GM21381 (cell line): Measurements from ENCODE around the gene FBXL4.

Source experiments
- ATAC-seq: cut with Tn5 transposase; IDR thresholded peaks from one replicate; pipeline ENCODE4 v1.9.1; 2021; ENCODE audit warnings: mild to moderate bottlenecking, moderate library complexity; ENCODE audit not compliant: unreplicated experiment

Gene FBXL4

DNA sequence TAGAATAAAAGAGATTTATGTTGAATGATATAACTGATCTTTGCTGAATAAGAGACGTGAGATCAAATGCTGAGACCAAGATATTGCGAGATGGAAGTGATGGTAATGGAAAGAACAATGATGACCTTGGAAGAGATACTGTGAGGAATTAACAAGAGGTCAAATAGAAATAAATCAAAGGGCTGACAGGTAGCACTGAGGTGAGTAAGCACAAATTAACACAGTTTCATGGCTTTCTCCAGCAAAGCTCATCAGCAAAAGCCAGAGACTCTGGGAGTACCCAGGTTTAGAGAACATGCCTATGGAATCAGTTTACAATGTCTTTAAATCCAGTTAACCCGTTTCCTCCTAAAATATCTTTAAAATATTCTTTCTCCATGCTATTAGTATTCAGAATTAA lies 60.1 kb downstream of the FBXL4 start:
- no peak for ATAC-seq

DNA sequence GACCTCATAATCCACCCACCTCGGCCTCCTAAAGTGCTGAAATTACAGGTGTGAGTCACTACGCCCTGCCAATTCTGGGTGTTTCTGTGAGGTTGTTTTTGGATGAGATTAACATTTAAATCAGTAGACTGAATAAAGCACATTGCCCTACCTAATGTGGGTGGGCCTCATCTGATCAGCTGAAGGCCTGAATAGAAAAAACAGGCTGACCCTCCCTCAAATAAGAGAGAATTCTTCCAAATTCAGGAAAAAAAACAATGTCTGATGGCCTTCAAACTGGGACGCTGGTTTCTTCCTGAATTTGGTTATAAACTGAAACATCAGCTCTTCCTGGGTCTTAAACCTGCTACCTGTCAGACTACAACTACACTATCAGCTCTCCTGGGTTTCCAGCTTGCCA lies 62.4 kb downstream of the FBXL4 start:
- no peak for ATAC-seq

DNA sequence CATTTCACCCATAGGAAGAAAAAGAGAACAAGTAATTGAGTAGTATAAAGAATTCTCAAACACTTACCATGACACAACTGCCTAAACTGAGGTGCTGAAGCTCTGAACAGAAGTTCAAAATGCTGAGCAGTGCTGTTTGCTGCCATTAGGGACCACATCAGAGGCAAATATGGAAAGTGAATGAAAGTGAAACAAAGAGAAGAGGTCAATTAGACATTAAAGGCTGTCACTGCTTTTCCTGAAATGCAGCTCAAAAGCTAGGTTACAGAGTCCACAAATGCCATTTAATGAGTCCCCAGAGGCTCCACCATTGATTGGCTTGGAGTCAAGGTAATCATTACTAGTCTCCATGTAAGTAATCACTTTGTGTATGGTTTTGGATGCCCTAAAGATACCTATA lies 67.3 kb downstream of the FBXL4 start:
- peak; percentile 88 for ATAC-seq

DNA sequence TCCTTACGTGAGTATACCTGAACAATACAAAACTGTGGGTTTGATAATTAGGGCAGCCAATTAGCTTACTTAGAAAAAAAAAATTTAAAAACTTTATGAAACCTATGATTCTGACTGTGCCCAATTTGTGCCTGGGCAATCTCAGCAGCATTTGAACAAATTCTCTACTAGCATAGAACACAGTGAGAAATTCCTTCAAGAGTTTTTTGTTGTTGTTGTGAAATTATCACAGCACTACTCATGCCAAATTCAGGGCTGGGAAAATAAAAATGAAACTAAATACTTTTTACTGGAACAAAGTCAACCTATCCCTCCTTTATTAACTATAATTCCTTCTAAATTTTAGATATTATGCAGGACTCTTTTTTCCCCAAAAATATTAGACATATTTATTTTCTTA lies 70.5 kb downstream of the FBXL4 start:
- no peak for ATAC-seq

DNA sequence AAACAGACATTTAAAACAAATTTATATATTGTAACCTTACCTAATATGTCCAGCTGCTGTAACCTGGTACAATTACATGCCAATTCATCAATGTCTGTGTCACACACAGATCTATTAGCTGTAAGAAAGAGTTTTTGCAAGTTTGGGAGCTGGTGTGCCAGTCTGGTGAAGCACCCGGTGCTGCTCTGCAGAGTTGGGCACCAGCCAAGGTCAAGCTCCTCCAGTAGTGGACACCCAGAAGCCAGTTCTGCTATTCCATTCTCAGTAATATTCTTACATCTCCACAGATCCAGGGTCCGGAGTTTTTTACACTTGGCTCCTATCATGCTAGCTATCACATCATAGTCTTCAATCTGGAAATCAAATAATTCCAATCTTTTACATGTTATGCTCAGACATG lies 72.4 kb downstream of the FBXL4 start:
- no peak for ATAC-seq

DNA sequence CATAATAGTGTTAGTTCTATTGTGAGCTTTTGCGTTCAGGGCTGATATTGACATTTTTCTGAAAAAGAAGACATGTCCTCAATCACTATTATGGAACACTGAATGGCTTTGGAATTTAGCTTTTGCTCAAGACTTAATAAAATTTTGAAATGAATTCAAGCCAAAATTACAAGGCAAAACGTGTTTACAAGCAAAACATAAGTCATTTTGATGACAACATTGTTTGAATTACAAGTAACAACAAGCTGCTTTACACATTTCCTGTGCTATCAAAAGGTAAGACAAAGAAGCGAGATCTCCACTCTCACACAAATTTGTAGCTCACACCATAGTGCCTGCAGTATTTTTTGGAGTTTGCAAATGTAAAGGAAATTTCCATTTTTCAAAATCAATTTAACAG lies 75.9 kb downstream of the FBXL4 start:
- no peak for ATAC-seq

DNA sequence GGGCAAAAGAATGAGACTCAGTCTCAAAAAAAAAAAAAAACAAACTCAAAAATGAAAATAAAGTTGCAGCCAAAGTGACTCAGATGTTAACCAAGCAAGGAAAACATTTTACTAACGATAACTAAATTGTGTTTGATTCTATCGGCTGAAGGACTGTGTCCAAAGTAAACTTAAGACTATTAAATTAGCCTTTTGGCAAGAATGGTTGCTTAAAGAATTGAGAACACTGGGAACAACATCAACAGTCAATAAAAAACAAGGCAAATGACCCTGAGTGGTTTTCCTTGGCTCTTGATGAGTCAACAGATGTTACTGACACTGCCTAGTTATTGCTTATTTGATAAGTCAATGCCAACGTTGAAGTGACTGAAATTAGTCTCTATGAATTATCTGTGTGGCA lies 76.7 kb downstream of the FBXL4 start:
- ATAC-seq = no peak

DNA sequence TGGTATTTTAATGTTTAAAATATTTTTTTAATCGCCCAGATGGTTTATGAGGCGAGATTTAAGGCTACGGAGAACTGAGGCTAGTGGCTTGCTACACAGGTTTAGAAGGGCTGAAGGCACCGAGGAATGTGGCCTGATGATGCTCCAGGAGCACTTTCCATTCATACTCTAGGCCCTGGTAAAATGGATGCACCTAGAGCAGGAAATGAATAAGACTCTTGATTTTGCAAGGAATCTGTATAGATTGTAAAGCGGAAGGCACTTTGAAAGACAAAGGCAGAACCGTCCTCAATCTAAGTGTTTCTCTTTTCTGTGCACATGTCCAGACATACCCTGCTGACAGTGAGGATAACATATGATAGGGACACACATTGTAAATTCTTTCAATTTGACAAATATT lies 83.2 kb downstream of the FBXL4 start:
- ATAC-seq = no peak

DNA sequence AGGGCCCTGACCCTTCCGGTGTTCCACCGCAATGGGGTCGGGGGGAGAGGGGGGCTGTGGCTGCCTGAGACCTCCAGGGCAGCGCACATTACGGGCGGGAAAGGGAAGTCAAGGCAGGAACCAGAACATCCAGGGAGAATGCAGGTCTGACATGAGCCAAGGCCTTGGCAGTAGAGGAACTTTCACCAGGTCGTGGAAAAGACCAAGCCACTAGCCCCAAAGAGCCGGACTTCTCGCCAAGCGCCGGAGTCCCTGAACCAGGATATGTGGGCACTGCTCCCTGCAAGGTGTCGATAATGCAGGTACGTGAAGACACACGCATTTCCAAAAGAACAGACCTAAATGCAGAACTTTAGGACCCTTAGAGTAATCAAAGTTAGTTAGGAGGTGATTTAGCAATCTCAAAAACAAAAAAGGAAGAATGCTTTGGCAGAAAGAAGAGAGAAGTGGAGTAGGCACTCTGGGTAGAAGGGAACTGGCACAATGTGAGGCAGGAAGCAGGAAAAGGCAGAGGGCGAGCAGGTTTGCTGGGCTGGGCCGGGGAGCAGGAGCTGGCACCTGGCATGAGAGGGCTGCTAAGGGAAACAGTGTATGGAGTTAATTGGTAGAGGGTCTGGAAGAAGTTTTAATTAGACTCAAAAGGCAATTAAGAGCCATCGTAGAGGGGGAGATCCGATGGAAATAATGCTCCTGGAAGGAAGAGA lies 99.1 kb downstream of the FBXL4 start:
- no peak for ATAC-seq

DNA sequence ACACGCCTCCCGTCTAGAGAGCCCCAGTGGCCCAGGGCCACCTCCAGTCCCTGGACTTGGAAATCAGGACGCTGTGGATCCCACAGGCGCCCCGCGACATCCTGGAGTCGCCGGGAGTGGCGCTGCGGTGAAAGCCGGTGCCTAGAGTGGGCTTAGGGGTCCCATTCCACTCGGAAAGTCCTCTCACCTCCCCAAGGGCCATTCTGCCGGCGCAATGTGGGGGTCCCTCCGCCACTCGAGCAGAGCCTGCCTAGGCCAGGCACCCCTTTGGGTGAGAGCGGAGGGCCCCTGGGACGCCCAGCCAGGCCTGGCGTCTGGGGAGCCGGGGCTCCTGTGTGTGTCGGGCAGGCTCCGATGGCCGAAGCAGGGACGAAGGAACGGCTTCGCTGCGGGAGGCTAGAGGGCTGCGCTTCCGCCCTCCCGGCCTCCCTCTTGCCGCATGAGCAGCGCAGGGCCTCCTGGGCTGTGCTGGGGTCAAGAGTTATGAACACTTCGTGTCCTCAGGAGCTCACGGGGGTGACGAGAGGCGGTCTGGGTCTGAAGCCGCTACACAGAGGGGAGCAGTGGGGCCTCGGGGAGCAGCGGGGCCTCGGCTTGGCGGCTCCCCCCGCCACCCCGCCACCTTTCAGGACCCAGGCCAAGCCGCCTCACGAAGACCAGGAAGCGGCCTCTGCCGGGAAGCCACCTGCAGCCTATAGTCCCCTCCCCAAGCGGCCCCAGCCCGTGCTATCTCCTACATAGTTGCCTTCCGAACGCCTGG lies 99.8 kb downstream of the FBXL4 start:
- peak; percentile 48 for ATAC-seq

DNA sequence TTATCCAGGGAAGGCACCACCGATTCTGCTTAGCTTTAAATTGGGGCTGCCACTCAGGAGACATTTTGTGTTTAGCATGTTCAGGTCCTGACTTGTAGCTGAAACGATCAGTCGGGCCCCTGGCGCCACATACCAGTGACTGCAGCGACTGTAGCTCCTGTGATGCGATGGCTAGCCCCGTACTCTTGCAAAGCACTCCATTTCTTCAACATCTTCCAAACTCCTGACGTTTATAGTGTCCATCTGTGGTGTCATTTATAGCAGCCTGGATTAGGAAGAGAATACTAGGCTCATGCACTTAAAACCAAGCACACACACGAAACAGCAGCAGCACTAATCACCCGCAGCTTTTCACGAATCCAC lies 100.3 kb downstream of the FBXL4 start:
- ATAC-seq = no peak

DNA sequence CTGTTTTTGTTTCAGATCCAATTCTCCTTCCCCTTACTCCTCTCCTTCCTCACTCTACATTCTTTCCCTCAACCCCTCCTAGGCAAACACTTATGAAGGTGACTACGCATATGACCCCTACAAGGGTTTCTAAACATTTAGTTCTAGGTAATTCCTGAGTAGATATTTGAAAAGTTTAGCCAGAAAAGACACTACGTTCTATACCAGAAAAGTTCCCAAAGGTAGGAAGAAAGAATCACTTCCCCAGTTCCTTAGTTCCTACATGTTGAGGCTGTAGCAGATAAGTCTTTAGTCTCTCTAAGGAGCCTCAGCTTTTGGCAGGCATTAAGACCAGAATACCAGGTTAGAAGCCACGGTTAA lies 101.7 kb downstream of the FBXL4 start:
- no peak for ATAC-seq

DNA sequence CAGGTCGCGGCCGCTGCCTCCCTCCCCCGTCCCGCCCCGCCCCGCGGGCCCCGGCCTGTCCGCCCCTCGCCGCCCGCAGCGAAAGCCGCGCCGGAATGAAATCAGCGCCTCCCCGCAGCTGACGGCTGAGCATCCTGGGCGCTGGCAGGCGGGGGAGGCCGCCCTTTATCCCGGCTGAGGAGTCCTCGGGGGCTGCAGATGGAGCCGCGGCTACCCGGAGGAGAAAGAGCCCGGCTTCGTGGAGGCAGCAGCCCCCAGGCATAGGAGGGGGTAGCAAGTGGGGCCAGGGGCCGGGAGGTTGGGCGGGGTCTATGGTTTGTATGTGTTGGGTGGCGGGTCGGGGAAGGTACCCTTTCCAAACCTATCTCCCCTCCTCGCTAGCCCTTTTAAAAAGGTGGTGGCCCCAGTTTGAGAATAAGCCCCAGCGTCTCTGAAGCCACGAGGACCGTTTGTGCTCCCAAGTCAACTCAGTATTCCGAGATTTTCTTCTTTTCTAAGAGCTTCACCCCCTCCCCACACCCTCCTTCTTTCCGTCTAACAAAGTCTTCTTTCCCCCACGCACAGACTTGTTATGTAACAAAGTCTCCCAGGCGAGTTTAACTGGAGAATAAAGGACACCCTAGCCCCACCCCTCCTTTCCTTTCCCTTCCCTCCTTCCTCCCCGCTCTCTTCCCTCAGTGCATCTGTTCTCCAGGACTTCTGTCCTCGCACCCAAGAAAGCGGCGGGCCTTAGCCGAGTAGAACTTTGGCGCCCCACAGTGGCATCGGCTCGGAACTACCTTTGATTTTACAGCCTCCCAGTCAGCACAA lies 102.3 kb downstream of the FBXL4 start:
- peak; percentile 61 for ATAC-seq

DNA sequence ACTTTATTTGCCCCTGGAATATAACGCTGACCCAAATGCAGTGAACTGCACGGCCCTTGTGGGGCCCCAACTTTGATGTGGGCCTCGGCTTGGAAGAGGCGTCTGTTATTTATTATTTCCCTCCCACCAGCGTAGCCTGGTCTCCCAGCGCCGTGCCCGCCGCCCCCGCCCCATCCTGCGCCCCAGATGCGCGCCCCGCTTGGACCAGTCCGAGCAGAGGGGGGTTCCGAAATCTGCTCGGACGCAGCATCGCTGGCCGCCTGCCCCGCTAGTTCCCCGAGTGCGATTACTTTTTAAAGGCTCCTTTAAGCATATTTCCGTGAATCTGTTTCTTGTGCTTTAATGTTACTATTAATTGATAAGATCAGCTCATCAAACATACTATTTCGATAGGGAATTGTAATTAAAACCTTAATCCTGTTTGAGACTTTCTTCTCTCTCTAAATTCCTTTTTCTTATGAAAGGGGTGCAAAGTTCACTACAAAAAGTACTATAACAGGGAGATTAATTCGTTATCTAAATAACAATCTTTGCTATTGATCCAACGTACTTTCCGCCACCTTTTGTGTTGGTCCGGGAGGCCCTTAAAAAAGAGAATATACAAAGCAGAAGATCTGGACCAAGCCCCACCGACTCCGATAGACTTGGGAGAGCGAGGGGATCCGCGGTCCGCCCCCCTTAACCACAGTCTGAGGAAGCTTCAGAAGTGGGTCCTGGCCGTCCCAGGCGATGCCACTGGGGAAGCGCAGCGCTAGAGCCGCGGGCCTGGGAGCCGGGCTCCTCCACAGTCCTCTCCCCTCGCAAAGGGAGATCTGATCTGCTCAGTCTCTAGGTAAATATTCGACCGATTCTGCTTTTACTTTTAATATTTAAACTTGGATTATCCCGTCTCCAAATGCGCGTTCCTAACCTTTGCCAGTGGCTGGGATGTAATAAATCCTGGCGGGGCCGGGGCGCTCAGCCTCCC lies 103.2 kb downstream of the FBXL4 start:
- ATAC-seq = no peak

DNA sequence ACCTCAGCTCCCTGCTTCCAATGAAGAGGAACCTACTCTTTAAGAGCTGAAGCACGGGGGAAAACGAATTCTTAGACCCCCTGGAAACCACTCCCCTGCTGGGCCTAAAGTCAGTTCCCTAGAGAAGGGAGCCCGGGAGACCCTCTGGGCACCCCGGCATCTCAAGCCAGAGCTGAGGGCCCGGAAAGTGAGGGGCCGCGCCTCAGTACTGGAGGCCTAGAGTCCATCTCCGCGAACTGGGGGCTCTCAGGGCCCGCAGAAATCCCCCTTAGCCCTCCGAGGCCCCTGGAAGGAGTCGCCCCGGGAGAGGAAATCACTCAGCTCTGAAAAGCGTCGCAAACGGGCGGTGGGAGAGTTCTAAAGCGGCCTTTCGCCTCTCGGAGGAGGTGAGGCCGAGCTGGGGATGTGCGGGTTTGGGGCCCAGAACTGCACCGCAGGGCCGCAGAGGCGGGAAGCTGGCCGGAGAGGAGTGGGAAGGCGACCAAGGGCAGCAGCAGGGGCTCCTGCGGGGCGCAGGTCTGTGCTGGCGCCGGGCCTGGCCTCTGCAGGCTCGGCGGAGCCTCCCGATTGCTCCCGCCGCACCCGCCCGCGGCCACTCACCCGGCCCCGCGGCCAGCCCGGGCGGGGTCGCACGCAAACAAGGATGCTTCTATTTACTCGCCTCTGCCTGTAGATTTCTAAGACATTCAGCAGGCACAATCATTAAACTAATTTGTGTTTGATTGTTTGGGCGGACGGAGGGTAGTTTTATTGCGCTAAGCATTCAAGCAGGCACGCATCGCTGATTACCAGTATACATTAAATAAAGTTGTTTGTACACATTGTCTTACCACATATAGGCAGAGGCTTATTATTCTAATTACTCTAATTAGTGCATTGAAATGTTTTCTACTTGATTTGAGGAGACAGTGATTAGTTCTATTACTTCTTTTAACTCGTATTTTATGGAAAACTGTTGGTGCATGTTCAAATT lies 104.2 kb downstream of the FBXL4 start:
- ATAC-seq = no peak

DNA sequence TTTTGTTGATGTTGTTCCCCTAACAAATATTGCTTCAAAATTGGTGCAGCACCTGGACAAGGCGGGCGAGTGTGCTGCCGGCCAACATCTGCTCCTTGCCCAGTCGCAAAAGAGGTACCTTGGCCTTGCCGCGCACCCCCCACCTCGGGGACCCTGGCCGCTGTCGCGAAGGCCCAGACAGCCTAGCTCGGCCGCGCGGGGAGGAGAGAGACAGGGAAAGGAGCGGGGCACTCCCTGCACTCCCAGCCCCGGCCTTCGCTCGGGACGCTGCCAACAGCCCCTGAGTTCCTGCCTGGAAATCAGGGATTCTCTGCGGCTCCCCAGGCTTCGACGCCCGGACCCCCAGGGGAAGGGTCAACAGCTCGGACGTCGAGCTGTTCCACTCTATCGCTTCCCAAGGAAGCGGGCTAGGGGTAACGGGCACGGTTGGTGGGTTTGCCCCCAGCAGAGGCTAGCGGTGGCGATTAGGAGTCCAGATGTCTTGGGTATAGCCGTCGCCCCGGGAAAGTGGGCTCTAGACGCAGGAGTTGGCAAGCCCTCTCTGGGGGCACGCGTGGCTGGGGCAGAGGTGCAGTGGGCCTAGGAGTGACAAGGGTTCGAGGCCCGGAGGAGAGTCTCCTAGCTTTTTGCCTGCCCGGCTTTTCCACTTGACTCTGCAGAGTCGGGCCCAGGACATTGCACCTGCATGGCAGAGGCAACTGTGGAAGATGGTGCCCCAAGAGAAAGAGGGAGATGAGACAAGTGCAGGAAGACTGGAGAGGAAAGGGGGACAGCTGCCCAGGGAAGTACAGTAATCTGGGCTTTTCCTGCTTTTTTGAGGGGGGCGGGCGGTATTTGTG lies 105.2 kb downstream of the FBXL4 start:
- ATAC-seq = no peak

DNA sequence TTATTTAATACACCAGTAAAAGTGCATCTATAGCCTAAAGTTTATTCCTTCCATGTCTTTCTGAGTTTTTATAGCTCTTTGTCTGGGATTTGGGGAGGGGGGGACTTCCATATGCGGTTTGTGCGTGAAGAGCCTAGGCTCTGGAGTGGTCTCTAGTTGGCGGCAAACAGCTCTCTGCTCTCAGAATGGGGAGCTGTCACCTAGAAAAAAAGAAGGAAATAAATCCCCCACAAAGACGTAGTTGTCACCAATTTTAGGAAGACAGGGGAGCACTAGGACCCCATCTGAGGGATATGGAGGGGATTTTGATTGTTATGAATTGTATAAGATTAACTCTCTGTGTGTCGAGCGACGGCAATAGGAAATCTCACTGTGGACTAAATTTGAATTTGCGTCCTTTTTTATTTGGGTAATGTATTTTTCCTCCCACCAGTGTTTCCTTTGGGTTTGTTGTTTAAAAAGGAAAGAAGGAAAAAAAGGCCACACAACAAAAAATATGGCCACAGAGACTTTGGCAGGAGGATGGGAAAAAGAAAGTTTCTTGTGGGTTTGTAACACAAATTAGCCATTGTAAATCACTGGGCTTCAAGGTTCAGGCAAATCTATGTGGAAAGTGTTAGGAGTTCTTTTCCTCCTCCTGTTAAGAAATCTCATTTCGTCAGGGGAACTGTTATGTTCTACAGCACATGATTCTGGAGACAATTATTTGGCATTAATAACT lies 106.0 kb downstream of the FBXL4 start:
- ATAC-seq = no peak

DNA sequence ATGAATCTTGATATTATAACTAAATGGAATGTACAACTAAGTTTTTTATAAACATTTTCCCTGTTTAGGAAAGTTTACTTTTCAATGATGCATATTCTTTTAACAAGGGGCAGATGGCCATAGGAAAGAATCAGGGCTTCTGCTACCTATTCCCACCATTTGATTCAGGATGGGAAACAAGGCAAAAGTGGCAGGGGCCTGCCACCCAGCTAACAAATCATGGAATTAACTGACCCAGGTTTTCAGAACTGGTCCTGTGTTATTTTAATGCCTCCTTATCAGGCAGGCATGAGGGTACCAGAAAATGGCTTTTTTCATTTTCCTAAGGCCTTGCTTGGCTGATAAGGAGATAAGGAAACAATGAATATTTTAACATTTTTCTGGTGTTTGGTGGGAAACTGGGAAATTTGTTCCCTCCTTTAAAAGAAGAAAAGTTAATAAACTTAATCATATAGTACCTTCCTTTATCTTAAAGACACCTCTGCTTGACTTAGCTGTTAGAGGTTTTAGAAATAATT lies 106.7 kb downstream of the FBXL4 start:
- no peak for ATAC-seq
